HG02852 (cell line): ENCODE measurements around the gene KRT6C.

Experiments
- ATAC-seq: cut with Tn5 transposase; IDR thresholded peaks from one replicate; pipeline ENCODE4 v1.9.1; 2021; ENCODE audit warnings: mild to moderate bottlenecking, moderate library complexity; ENCODE audit not compliant: unreplicated experiment

KRT6C gene

GRCh38 chr12:52473768-52474167 is at the start of gene KRT6C:
Gene KRT6C, minus strand, starts transcription at chr12:52473805. Its CDS starts 68 bp downstream, at chr12:52473737.
- no peak for ATAC-seq

DNA sequence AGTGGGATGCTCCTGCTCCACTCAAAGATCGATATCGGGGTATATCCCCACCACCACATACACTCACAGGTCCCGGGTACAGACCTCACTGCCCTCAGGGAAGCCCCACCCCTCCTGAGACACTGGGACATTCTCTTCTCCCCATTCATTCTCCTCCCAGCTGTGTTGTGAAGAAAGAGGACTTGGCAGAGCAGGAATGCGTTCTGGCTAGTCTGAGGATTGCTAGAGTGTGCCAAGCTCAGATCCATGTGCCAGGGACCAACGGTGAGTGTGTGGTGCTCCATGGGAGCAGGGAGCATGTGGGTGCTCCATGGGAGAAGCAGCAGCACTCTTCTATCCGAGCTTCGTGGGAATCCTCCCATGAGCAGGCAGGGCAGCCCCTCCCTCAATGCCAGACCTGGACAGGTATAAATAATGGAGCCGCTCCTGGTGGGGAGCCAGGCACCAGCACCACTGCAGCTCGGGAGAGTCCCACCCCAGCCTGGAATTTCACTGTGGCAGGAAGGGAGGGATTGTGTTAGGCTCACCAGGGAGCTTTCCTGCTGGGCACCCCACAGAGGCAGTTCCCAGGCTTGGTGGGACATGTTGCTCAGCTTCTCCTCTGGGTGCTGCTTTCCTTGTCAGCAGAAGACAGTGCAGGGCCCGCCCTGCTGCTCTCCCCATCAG is 48.9 kb upstream of the KRT6C start:
- no peak for ATAC-seq

- no peak for ATAC-seq
Measured at GRCh38 chr12:52521568-52522266, 48.1 kb upstream of the KRT6C start.

DNA sequence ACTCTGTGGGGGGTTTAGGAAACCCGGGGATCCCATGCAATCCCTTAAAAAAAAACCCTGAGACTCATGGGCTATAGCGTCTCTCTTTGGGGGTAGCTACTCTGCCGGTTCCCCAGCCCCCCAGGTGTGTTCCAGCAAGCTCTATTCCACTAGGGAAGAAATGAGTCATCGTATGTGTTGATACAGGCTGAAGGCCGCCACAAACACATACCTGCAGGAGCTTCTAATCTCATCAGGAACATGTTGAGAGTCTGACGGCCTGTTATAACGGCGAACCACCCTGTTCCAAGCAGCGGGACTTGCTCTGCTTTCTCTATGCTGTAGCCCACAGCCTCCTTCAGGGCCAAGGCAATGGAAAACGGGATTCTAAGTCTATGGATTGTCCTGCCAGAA is 47.6 kb upstream of the KRT6C start:
- ATAC-seq, result no peak

GRCh38 chr12:52519826-52520662 is 46.4 kb upstream of the KRT6C start, which contains the start of gene KRT5:
Gene KRT5, minus strand, starts transcription at chr12:52520394. Its CDS starts 98 bp downstream, at chr12:52520296.
- no peak for ATAC-seq

DNA sequence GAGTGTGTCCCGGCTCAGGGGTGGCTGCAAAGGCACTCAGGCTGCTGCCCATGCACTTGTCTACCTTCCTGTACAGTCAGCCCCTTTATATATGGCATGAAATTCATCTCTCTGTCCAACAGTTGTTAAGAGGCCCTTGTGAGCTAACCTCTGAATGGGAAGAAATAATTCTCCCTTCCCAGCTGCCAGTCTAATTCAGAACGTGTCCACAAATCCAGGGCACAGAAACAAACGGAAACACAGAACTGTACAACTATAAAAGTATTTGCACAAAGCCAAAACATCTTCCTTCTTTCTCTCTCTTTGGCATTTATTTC is 45.7 kb upstream of the KRT6C start:
- no peak for ATAC-seq

DNA sequence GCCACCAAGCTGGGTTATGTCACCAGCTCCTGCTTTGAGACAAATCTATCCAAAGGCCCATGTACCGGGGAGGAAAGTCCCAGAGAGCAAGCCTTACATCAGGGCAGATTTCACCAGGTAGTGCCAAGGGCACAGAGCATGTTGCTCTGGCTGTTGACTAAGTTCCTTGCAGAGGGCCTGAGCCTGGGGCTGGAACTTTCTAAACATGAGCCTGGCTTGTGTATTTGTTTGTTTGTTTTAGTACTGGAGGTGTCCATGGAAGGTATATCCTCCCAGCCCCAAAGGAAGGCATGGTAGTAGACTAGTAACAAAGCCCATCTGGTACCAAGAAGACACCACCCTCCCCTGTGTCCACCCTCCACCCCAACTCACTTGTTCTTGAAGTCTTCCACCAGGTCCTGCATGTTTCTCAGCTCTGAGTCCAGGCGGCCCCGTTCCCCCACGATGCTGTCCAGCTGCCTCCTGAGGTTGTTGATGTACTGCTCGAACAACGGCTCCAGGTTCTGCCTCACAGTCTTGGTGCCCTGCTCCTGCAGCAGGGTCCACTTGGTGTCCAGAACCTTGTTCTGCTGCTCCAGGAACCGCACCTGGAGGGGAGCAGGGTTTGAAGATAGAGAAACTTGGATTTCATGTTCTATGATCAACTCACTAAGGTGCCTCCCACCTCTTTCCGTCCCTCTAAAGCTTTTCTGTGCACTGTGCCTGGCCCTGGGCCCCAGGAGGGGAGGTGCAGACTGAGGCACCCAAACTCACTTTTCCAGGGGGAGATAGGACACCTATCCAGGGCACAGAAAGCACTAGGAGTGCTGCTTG is 45.2 kb upstream of the KRT6C start:
- ATAC-seq, result no peak

- ATAC-seq, result no peak
Measured at GRCh38 chr12:52517888-52518287, 44.3 kb upstream of the KRT6C start.

DNA sequence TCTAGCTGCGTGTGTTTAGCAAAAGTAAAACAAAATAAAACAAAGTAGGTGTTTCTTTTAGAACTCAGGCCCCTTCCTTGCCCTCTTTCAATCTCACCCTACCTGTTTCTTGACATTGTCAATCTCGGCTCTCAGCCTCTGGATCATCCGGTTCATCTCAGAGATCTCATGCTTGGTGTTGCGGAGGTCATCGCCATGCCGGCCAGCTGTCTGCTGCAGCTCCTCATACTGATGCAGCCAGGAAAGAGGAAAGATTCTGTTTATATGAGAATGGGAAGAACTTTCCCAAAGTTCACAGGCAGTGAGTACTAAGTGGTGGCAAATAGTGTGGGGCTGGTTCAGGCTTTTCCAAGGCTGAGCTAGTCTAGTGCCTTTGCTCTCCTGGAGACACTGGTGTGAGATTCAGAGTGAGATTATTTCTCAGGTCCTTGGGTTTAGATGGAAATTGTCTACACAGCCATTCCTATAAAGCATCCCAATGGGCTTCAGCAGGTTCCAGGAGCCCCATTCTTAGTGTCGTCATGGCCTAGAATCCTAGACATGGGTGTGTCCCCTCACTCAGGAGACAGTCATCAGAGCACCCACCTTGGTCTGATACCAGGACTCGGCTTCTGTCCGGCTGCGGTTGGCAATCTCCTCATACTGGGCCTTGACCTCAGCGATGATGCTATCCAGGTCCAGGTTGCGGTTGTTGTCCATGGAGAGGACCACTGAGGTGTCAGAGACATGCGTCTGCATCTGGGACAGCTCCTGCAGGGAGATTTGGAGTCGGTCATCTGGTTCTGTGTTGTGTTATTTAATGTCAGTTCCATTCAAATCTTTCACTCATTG is 43.6 kb upstream of the KRT6C start:
- ATAC-seq, result no peak

GRCh38 chr12:52515927-52516831 is 42.6 kb upstream of the KRT6C start:
- ATAC-seq, result no peak

DNA sequence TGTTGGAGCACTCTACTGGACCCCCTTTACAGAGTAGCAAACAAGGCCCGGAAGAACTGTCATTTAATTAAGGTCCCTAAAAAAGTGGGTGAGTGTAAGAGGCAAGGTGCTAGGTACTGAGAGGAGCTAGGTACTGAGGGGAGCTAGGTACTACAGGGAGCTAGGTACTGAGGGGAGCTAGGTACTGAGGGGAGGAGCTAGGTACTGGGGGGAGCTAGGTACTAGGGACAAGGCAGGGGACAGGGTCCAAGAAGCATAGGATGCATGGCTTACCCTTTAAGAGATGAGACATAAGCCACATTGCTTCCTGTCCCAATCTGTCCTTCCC is 41.7 kb upstream of the KRT6C start:
- no peak for ATAC-seq

DNA sequence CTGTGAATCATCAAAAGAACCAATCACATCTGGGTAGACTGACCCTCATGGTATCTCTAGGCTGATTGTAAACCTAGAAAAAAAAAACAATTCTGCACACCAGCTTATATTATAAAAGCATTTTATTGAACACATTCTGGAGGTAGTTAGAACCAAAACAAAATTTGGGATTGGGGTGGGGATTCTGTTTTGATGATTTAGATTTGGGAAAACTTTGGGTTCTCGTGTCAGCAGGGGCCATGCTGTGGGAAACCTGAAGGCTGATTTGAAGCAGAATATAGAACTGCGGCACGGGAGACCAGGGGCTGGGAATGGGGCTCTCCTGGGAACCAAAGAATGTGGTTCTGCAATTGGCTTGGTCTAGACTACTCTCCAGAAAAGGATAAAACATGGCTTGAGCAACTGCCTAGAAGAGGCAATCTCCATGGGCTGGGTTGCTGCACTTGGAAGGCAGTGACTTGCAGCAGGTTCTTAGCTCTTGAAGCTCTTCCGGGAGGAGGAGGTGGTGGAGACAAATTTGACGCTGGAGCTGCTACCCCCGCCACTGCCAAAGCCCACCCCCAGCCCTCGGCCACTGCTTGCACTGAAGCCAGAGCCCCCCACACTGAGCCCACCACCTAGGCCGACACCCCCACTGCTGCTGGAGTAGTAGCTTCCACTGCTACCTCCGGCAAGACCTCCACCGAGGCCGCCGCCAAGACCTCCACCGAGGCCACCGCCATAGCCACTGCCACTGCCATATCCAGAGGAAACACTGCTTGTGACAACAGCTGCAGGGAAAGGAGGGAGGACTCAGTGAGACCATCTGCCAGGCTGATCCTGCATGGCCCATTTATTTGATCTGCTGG is 41.1 kb upstream of the KRT6C start:
- no peak for ATAC-seq

- no peak for ATAC-seq
Measured at GRCh38 chr12:52513736-52514135, 40.1 kb upstream of the KRT6C start.

- ATAC-seq, result no peak
Measured at GRCh38 chr12:52508211-52508610, 34.6 kb upstream of the KRT6C start.

- ATAC-seq, result no peak
Measured at GRCh38 chr12:52506858-52507715, 33.5 kb upstream of the KRT6C start.

- ATAC-seq, result no peak
Measured at GRCh38 chr12:52502877-52503276, 29.3 kb upstream of the KRT6C start.

- no peak for ATAC-seq
Measured at GRCh38 chr12:52501490-52501889, 27.9 kb upstream of the KRT6C start.
